GM10266 (cell line): ENCODE results near the gene MDFIC2.

ENCODE experiments used
- DNase-seq: peaks from one replicate; pipeline ENCODE4 v3.0.0; 2012; ENCODE audit errors: extremely low spot score
- TF ChIP-seq, protein P1 (sequence below): IDR thresholded peaks from 2 replicates; pipeline ENCODE4 v1.5.1; 2012; ENCODE audit warnings: mild to moderate bottlenecking, low read depth; ENCODE audit not compliant: control insufficient read depth, insufficient read depth; ENCODE audit errors: missing control alignments

Gene MDFIC2

DNA sequence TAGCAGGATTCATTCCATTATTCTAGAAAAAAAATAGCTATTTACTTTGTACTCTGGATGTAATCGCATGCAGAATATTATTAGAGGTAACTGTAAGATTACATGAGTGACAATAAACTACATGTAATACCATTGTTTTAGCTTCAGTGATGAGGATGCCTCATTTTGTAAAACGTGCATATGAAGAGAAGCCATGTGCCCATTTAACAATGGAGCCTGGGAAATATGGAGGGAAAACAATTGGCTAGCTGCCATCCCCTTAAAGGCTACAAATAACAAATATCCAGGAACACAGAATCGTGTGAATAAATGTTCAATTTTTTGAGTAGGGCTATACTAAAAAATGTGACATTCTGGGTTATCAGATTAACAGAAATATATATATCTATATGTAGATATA lies 161.8 kb downstream of the MDFIC2 start:
- no peak for DNase-seq
- TF ChIP-seq, protein P1, sequence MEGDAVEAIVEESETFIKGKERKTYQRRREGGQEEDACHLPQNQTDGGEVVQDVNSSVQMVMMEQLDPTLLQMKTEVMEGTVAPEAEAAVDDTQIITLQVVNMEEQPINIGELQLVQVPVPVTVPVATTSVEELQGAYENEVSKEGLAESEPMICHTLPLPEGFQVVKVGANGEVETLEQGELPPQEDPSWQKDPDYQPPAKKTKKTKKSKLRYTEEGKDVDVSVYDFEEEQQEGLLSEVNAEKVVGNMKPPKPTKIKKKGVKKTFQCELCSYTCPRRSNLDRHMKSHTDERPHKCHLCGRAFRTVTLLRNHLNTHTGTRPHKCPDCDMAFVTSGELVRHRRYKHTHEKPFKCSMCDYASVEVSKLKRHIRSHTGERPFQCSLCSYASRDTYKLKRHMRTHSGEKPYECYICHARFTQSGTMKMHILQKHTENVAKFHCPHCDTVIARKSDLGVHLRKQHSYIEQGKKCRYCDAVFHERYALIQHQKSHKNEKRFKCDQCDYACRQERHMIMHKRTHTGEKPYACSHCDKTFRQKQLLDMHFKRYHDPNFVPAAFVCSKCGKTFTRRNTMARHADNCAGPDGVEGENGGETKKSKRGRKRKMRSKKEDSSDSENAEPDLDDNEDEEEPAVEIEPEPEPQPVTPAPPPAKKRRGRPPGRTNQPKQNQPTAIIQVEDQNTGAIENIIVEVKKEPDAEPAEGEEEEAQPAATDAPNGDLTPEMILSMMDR, result no peak

DNA sequence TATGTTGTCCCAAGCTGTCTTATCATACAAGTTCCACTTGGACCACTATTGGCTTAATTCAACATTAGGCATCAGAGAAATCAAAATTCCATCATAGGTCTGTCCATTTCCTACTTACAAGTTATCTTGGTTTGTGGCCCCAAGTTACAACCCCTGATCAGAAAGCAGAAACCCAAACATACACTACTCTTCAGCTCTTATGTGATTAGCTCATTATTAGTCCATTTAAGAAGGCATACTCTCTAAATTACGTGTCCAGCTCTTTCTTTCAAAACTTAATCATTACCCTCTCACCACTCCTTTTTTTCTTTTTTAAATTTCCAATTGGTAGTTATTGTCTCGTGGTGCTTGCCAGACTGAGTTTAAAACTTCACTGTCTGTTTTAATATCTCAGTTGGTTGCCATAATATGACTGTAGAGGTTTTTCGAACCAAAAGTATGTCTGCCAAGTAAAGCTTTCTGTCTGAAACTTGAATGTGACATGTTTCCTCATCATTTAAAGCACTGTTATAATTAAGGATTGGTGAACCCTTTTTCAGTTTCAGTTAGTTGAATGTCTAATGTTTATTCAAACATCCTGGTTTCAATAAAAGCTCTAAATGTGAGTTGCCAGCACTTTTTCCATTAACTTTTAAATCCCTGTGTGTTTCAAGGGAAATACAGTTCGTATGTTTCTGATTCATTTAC lies 162.6 kb downstream of the MDFIC2 start:
- TF ChIP-seq, protein P1, result no peak
- no peak for DNase-seq
